Omental fat pad (tissue), 4 donors: Measurements from ENCODE around the gene SLITRK1. TPM values are rescaled to one million over a fixed set of nuclear protein-coding genes. Genes with fewer than 3 reads are reported as not detected.

ENCODE experiments used
- ATAC-seq: fragments of 150-250 bp; one replicate; pipeline ENCODE4 v1.9.1; 2016; ENCODE audit warnings: mild to moderate bottlenecking, moderate library complexity; ENCODE audit not compliant: low FRiP score
- DNase-seq: peaks from one replicate; pipeline ENCODE4 v3.0.0-alpha.2; 2019; ENCODE audit warnings: low spot score
- CTCF ChIP-seq, 3 donors: fragments of 450-650 bp; IDR thresholded peaks; one replicate each; pipeline ENCODE4 v1.5.1; 2016 to 2017; ENCODE audit warnings: antibody characterized with exemption in 3 of 3, mild to moderate bottlenecking in 3 of 3, moderate library complexity in 2 of 3
- total RNA-seq, 4 donors: library from RNA; depleted of rRNA; stranded (reverse); fragments of >200 nt; gene quantifications; one replicate each; pipeline ENCODE4 v1.1.0, GENCODE V29; 2016

Gene SLITRK1
- total RNA-seq, 4 donors from 2014 or later, result not detected

- TF ChIP-seq CTCF (IDR thresholded peaks at IDR 0.05), result no peak
- DNase-seq, result no peak
- ATAC-seq, result no peak
Measured at GRCh38 chr13:83905641-83906040, 23.4 kb upstream of the SLITRK1 start.

GRCh38 chr13:83895994-83896580 is 13.8 kb upstream of the SLITRK1 start:
- TF ChIP-seq CTCF (IDR thresholded peaks at IDR 0.05), result no peak
- ATAC-seq (no peak), DNase-seq (no peak)

- no peak for DNase-seq
- no peak for ATAC-seq
- TF ChIP-seq CTCF (IDR thresholded peaks at IDR 0.05), result no peak
Measured at GRCh38 chr13:83890358-83890757, 8.1 kb upstream of the SLITRK1 start.

GRCh38 chr13:83884141-83884540 is 1.9 kb upstream of the SLITRK1 start:
- ATAC-seq (no peak), DNase-seq (no peak)
- no peak for TF ChIP-seq CTCF (IDR thresholded peaks at IDR 0.05)

- no peak for ATAC-seq
- no peak for TF ChIP-seq CTCF (IDR thresholded peaks at IDR 0.05)
Measured at GRCh38 chr13:83883061-83883523, 818 bp upstream of the SLITRK1 start.

GRCh38 chr13:83882606-83882959 is 309 bp upstream of the SLITRK1 start:
- no peak for ATAC-seq
- no peak for TF ChIP-seq CTCF (IDR thresholded peaks at IDR 0.05)
- no peak for DNase-seq

More at GRCh38 chr13:83883061-83883523, 818 bp upstream of the SLITRK1 start:
- DNase-seq, result no peak

GRCh38 chr13:83881140-83881684 is 1.1 kb downstream of the SLITRK1 start:
- TF ChIP-seq CTCF (IDR thresholded peaks at IDR 0.05), result no peak
- DNase-seq, result no peak
- no peak for ATAC-seq
